CD4-positive, alpha-beta T cell treated with Interleukin-6 for 4 hours (primary cell): Measurements from ENCODE around the gene SIGLEC5.
"Not testable (repeated sequence)": the region's sequence is repeated elsewhere in the genome, so short reads cannot be mapped to it uniquely, and the experiment has no call there.

Experiments
- DNase-seq: peaks from one replicate; pipeline ENCODE4 v3.0.0-alpha.2; 2020; ENCODE audit warnings: mixed read lengths

The SIGLEC5 gene, protein sequence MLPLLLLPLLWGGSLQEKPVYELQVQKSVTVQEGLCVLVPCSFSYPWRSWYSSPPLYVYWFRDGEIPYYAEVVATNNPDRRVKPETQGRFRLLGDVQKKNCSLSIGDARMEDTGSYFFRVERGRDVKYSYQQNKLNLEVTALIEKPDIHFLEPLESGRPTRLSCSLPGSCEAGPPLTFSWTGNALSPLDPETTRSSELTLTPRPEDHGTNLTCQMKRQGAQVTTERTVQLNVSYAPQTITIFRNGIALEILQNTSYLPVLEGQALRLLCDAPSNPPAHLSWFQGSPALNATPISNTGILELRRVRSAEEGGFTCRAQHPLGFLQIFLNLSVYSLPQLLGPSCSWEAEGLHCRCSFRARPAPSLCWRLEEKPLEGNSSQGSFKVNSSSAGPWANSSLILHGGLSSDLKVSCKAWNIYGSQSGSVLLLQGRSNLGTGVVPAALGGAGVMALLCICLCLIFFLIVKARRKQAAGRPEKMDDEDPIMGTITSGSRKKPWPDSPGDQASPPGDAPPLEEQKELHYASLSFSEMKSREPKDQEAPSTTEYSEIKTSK

DNA sequence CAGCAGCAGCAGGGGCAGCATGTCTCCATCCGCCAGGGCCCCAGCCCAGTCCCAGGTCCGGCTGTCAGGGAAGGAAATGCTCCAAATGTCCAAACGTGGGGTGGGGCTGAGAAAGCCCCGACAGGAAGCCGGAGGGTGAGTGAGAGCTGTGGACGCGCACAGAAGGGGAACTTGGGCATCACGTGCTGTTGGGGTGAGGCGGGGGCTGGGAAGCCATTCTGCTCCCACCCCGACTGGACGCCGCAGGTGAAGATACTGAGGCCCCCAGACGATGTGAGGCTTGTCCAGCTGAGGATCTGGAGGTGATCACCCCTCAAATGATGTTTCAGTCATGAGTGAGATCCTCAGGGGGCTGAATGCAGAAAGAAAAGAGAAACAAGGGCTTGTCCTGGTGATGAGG lies at the start of gene SIGLEC5:
TSS of gene SIGLEC5 (minus strand) at position 87 of the 400 bp plus-strand sequence. CDS start at position 21, 66 bp downstream.
- DNase-seq = not testable (repeated sequence)

DNA sequence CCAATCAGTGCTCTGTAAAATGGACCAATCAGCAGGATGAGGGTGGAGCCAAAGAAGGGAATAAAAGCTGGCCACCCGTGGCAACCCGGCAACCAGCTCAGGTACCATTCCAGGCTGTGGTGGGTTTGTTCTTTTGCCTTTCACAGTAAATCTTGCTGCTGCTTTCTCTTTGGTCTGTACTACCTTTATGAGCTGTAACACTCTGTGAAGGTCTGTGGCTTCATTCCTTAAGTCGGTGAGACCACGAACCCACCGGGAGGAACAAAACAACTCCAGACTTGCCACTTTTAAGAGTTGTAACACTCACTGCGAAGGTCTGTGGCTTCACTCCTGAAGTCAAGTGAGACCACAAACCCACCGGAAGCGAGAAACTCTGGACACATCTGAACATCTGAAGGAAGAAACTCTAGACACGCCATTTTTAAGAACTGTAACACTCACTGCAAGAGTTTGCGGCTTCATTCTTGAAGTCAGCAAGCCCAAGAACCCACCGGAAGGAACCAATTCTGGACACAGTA lies 46.4 kb upstream of the SIGLEC5 start:
- peak; percentile 57 for DNase-seq

DNA sequence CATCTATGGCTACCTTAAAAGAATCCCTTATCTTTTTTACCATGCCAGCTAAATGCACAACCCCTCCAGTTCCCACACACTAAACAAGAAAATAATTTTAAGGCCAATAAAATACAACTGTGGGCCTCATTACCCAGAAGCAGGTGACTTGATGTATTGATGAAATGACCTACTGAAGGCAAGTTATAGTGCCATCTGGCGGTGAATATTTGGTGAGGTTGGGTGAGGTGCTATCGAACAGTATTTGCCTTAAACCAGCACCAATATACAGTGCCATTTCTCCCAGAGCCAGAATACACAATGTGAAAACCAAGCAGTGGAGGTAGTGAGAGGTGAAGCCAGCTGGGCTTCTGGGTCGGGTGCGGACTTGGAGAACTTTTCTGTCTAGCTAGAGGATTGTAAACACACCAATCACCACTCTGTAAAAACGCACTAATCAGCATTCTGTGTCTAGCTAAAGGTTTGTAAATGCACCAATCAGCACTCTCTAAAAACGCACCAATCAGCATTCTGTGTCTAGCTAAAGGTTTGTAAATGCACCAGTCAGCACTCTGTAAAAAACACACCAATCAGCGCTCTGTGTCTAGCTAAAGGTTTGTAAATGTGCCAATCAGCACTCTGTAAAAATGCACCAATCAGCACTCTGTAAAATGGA lies 45.8 kb upstream of the SIGLEC5 start:
- DNase-seq = not testable (repeated sequence)

DNA sequence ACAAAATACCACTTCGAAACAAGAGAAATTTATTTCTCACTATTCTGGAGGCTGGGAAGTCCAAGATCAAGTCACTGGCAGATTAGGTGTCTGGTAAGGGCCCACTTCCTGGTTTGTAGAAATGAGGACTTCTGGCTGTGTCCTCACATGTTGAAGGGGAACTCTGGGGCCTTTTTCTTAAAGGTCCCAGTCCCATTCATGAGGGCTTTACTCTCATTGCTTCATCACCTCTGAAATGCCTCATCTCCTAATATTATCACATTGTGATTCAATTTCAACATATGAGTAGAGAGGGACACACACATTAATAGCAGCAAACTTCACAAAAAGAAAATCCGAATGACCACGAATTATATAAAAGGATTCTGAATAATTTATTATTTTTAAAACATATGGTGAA lies 38.0 kb upstream of the SIGLEC5 start:
- no peak for DNase-seq

DNA sequence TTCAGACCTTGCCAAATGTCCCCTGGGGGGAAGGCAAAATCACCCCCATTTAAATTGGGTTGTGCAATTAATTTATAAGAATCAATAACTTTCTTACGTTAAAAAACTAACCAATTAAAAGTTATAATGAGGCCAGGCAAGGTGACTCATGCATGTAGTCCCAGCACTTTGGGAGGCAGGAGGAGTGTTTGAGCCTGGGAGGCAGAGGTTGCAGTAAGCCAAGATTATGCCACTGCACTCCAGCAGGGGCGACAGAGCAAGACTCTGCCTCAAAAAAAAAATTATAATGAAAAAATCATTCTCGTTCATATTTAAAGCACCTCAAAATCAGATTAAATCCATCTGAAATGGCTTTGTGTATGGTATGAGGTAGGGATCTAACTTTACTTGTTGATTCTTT lies 34.8 kb upstream of the SIGLEC5 start:
- no peak for DNase-seq

DNA sequence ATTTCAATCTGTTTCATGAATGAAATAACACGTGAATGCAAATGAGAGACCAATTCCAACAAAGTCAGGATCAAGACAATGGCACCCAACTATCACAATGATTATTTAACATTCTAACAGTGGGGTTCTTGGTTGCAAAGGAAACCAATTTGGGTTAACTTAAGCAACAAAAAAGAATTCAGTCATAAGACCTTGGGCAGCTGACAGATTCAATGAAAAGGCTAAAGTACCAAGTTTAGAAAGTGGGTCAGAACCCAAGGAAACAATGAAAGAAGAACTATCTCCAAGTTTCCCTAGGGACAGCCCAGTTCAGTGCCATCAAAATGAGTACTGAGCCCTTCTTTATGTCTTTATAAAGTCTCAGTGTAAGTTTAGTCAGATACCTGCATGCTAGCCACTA lies 33.9 kb upstream of the SIGLEC5 start:
- no peak for DNase-seq

DNA sequence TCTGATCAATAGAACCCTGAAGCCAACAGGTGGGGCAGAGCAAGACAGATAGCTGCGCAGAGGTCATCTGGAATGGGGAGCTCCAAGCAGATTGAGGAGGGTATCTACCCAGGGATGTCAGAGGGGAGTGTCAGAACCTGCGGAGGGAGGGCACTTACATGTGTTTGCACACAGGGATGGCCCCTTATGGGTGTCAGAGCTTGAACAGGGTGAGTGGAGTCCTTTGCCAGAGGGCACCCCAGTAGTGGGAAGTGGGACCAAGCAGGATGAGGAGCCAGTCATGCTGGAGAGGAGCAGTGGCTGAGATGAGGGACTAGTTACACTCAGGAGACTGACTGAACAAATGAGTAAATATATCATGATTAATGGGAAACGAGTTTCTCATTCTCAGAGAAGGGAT lies 33.4 kb upstream of the SIGLEC5 start:
- DNase-seq = no peak

DNA sequence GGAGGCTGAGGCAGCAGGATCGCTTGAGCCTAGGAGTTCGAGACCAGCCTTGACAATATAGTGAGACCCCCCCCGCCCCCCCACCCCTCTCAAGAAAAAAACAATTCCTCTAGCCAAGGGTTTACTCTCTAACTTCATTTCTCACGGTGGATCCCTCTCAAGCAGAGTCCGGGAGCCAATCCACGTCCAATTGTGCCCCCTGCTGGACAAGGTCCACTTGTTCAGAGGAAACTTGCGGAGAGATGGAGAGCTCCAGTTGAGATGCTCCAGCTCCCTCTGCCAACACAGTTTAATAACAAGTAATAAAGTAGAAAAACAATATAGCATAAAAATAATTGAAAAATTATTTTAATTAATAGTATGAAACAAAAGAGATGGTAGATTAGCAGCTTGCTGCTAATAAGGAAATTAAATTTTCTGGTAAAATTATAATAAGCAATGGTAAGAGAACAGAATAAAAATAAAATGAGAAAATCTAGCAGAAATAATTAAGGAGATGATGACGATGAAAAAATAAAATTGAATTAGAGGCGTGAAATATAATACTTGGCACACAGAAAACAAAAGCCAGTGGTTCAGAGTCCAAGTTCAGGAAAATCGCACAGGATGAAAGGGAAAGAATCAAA lies 30.9 kb upstream of the SIGLEC5 start:
- peak; percentile 67 for DNase-seq

DNA sequence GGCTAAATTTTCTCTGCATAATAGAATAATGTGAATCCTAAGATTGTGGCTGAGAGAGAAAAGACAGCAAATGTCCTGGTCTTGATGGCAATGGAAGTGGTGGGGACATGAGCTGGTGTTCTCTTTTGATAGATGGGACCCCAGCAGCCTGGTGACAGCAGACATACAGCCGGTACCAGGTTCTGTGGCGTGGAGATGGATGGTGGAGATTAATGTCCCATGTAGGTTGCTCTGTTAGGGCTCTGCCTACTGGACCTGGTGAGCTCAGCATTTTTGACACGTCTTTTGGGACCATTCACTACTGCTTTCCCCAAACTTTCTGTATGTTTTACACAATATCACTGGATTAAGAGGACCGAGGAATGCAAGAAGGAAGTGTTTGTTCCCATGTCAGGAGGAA lies 24.6 kb upstream of the SIGLEC5 start:
- no peak for DNase-seq

DNA sequence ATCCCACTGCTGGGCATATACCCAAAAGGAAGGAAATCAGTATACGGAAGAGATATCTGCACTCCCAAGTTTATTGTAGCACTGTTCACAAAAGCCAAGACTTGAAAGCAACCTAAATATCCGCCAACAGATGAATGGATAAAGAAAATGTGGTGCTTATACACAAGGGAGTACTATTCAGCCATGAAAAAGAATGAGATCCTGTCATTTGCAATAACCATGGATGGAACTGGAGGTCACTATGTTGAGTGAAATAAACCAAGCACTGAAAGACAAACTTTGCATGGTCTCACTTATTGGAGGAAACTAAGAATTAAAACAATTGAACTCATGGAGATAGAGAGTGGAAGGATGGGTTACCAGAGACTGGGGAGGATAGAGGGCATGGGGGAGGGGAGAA lies 23.0 kb upstream of the SIGLEC5 start:
- DNase-seq = no peak

DNA sequence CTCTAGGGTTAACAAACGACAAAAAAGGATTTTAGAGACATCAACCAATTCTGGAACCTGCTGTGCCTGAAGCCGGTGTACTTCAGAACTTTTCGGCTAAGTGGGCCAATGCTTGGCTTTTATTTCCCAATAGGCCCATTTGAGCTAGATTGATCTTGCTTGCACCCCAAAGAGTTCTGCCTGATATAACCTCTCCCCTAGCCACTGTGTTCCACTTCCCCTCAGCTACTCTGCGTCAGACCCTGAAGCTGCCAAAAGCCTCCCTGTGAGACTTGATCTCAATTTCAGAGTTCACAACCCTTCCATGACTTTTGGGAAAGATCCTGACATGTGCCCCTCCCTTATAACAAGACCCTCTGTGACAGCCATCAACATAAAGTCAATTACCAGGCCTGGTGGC lies 22.1 kb upstream of the SIGLEC5 start:
- DNase-seq = no peak

DNA sequence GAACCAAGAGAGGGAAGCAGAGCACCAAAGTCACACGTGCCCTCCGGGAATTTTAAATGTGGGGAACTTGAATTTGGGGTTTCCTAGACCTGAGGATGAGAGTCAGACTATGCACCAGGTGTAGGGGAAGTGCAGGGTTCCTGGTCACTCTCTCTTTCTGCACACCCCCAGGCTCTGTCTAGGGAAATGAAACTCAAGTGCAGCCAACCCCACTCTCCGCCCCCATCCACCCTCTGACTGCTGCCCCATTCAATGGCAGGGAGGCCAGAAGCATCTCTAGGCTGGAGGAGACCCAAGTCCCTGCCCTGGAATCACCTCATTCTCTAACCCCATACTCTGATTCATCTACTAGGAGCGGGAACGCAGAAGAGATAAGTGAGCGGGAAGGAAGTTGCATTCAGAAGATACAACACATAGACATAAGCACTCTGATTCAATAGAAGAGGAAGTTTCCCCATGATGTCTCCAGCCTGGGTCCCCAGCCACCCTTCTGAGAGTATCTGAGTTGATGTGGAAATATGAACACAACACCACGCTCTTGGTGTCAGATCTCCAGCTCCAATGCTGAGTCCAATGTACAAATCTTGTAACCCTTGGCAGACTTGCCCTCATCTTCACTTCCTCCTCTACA lies 21.1 kb upstream of the SIGLEC5 start:
- DNase-seq = no peak

DNA sequence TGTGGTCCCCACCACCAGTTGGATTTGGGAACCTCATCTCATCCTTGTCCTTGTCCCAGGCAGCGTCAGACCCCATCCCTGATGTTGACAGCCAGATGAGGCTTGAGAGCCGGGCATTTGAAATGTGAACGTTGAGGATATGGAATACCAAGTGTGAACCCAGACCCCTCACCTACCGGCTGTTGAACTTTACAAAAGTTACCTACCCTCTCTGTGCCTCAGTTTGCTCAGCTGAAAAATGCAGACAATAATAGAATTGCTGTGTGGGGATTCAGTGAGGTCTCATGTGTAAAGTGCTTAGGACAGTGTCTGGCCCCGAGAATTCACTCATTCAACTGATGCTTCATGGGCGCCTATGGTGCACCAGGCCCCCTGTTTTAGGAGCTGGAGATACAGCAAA lies 17.1 kb upstream of the SIGLEC5 start:
- DNase-seq = no peak

DNA sequence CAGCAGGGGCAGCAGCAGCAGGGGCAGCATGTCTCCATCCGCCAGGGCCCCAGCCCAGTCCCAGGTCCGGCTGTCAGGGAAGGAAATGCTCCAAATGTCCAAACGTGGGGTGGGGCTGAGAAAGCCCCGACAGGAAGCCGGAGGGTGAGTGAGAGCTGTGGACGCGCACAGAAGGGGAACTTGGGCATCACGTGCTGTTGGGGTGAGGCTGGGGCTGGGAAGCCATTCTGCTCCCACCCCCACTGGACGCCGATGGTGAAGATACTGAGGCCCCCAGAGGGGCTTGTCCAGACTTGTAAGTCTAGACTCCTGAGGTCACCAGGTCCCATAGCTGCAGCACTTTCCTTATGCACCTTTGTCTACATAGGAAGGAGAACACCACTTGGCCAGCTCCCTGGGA lies 16.5 kb upstream of the SIGLEC5 start, which contains the start of gene SIGLEC14:
TSS of gene SIGLEC14 (minus strand) at position 96 of the 400 bp plus-strand sequence. CDS start at position 30, 66 bp downstream.
- not testable (repeated sequence) for DNase-seq

DNA sequence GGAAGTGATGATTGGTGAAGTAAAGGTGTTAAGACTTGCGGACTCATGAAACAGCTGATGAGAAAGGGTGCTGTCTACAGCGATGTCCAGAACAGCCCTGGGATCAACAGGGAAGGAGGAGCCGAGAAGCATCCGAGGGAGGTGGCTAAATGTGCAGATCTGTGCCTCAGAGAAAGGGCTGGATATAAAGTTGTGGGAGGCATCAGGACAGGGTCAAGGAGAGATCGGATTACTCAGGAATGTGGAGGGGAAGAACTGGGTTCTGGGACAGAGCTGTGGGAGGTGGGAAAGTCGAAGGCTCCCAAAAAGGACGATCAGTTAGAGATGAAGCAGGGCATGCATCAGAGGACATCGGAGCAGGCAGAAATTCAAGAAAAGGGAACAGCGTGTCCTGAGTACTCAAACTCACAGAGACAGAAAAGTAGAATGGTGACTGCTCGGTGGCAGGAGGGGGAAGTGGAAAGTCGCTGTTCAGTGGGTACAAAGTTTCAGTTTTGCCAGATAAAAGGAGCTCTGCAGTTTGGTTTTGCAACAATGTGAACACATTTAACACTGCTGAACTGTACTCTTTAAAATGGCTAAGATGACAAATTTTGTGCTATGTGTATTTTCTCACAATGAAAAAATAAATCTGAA lies 14.6 kb upstream of the SIGLEC5 start:
- DNase-seq = no peak

DNA sequence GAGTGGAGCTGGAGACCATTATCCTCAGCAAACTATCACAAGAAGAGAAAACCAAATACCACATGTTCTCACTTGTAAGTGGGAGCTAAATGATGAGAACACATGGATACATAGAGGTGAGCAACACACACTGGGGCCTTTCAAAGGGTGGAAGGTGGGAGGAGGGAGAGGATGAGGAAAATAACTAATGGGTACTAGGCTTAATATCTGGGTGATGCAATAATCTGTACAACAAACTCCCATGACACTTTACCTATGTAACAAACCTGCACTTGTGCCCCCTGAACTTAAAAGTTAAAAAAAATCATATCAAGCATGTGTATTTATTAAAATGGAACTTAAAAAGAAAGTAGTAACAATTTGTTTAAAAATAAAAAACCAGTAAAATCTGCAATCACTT lies 11.4 kb upstream of the SIGLEC5 start:
- no peak for DNase-seq

DNA sequence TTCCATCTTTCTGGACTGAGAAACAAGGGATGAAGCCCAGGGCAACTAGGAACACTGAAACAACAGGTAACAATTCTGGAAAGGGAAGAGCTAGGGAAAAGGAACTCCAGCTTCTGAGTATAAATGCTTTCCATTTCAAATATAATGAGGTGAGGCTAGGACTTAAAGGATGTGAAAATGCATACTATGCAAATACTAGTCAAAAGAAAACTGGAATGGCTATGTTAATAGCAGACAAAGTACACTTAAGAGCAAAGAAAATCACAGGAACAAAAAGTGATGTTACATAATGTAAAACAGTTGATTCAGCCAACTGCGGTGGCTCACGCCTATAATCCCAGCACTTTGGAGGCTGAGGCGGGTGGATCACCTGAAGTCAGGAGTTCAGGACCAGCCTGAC lies 10.2 kb upstream of the SIGLEC5 start:
- DNase-seq = no peak

DNA sequence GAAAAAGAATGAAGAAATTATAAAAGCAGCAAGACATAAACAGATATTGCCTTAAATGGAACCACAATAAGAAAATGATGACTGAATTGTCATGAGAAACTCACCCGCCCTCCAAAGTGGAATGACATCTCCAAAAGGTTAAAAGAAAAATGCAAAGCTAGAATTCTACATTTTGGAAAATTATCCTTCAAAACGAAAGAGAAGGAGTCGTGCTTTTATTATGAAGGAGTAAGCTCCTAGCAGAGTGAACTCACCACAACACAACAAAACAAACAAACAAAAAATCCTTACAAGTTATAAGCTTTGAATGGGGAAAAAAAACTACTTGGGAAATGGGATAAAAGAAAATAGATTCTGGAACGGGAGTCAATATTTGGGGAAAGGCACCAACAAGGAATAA lies 9.7 kb upstream of the SIGLEC5 start:
- DNase-seq = no peak

DNA sequence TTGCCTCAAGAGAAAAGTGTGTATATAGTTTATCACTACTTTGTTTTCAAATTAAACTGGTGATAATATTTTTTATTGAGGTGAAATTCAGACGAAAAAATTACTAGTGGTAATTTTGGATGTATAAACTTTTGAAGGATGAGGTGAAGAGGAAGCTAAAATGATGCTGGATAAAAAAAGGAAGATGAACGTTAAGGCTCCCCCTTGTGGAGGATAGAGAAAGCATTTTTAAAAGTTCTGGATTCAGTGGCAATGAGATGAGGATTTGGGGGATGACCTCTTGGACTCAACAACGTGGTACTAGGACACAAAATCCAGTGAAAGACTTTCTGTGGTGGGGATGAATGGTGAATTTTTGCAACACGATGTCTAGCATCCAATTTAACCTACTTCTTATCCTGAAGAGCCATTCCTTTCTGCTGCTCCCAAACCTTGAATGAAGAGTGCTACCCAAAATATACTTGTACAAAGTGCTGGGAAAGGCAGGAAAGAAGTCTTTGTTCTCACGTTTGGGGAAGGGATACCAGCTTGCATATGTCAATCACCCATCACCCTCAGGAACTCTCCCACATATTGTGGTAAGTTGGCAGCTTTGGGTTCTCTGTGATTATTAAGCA lies 7.3 kb upstream of the SIGLEC5 start:
- no peak for DNase-seq

DNA sequence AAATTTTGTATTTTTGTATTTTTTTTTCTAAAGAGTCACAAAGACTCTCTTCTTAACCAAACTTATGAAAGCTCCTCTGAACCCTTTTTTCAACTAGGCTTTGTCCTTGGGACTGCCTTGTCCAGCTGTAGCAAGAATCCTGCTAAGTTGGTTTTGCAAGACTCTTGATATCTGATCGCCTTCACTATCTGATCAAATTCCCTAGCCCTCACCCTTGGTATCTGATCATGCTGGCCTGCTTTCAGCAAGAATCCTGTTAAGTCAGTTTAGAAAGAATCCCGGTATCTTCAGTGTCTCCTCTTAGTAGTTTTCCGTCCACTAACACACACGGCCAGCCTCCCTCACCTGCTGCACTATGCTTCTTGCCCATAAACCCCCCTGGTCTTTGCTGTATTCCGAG lies 1.9 kb upstream of the SIGLEC5 start:
- DNase-seq = no peak

DNA sequence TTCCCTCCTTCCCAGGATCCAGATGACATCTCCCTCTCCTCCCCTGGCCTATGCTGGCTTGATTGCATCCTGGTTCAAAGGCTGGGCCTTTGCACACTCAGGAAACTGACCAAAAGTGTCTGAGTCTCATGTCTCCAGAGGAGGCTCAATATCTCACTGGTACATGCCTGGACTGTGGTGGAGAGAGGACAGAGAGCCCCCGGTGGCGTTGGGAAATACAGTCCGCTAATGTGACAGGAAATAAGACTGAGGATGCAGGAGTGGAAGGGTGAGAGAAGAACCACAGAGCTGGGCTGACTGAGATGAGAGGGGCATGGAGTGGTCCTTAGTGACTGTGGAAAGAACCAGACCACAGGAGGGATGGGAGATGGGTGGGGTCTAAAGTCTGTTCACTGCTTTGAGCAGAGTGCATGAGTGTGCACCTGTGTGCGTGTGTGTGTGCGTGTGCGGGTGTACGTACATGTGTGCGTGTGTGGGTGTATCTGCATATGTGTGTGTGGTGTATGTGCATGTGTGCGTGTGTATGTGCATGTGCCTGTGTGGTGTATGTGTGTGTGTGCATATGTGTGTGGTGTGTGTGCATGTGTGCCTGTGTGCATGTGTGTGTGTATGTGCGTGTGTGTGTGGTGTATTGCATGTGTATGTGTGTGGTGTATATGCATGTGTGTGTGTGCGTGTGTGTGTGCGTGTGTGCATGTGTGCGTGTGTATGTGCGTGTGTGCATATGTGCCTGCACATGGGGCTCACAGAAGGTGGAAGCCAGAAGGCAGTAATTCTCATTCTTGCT lies 1.9 kb downstream of the SIGLEC5 start:
- no peak for DNase-seq
